ENCODE data around the gene E2F1.
"Not testable (repeated sequence)": the region's sequence is repeated elsewhere in the genome, so short reads cannot be mapped to it uniquely, and the experiment has no call there.

E2F1 gene

DNA sequence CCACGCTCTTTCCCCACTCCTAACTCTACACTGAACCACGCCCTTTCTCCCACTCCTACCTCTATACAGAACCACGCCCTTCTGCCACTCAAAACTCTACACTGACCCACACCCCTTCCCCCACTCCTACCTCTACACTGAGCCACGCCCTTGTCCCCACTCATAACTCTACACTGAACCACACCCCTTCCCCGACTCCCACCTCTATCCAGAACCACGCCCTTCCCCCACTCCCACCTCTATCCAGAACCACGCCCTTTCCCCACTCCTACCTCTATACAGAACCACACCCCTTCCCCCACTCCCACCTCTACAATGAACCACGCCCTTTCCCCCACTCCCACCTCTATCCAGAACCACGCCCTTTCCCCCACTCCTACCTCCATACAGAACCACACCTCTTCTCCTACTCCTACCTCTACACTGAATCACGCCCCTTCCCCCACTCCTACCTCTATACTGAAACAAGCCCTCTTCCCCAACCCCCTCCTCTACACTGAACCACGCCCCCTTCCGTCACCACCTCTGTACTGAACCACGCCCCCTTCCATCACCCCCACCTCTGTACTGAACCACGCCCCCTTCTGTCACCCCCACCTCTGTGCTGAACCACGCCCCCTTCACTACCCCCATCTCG, 23.8 kb upstream of the E2F1 start:
- no peak for DNase-seq

DNA sequence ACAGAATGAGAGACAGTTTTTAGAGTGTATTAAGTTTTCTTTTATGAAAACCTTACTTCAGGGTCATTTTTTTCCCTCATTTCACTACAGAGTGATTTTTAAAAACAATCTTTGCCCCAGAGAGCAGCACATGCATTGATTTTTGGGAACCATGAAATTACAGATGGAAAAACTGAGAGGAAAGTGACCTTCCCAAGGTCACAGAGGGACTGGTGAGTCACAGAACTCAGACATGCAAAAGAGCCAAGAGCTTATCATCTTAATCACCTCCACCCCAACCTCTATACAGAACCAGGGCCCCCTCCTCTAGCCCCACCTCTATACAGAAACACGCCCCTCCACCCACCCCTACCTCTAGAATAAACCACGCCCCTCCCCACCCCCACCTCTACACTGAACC, 23.2 kb upstream of the E2F1 start:
- no peak for DNase-seq

DNA sequence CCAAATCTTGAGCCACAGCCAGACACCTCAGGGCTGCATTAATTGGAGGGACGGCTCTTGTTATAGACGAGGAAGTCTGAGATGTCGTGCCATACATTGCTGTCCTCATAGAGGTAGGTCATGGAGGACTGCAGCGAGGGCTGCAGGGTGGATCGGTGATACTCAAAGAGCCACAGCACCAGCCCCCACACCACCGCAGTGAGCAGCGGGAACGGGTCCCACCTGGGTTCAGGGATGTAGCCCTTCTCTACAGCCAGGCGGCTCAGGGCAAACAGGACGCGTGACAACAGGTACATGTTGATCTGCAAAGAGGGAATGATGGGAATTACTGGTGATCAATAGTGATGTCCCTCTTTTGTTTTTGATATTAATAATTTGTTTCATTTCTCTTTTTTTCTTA, 21.5 kb upstream of the E2F1 start:
- no peak for DNase-seq

DNA sequence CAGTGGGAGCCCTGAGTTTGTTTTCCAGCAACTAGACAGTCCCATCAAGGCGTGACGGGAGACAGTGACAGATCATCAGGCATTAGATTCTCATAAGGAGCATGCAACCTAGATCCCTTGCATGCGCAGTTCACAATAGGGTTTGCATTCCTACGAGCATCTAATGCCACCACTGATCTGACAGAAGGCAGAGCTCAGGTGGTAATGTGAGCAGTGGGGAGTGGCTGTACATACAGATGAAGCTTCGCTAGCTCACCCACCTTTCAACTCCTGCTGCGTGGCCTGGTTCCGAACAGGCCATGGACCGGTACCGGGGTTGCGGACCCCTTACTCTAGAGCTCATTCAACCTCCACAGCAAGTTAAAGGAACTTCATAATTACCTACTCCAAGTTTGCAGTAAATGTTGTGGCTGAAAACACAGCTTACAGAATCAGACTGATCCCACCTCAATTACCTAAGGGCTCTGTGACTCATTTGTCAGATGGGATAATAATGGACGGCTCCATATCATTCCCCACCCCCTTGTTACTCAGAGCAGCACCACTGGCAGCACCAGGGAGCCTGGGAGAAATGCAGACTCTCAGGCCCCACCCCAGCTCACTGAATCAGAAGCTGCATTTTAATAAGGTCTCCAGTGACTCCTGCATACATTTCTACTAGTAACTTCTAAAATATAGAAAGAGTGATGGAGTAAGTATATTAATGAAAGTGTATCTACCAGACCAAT, 18.2 kb upstream of the E2F1 start:
- DNase-seq: no peak

DNA sequence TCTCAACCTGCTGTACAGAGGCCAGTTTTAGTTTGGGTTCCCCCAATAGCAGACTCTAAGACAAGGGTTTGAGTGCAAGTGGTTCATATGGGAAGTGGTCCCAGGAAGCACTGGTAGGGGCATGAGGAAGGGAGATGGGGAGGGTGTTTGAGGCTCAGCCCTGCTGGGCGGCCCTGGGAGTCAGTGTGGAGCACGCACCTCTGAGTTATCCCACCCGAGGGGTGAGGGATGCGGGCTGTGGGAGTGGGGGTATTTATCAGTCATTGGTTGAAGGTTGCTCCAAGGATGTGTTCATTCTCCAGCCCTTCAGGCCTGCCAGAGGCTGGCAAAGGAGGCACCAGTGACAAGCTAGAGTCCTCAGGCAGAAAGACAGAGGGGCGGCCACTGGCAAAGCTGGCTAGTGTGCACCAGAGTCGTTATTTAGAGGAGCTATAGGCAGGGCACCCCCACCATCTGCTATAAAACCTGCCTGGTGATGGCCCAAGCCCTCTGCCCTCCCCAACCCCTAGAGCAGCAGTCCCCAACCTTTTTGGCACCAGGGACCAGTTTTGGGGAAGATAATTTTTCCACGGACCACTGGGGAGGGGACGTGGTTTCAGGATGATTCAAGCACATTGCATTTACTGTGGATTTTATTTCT, 17.4 kb upstream of the E2F1 start:
- no peak for DNase-seq

DNA sequence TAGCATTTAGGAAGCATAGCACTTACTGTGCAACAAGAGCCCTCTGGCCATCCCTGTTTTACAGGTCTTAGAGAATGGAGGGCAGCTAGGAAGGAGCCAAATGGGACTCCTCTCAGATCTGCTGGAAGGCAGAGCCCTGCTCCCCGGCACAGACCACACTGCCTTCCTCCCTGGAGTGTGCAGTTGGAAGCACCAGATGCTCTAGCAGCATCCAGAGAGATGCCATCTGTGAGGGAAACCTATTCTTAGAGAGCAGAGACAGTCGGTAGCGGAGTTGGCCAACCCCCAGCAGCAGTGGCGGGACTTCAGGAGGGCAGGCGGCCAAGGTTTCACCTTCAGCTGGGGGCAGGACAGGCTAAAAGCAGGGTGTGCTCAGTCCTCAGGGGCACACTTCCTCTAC, 16.7 kb upstream of the E2F1 start:
- no peak for DNase-seq

DNA sequence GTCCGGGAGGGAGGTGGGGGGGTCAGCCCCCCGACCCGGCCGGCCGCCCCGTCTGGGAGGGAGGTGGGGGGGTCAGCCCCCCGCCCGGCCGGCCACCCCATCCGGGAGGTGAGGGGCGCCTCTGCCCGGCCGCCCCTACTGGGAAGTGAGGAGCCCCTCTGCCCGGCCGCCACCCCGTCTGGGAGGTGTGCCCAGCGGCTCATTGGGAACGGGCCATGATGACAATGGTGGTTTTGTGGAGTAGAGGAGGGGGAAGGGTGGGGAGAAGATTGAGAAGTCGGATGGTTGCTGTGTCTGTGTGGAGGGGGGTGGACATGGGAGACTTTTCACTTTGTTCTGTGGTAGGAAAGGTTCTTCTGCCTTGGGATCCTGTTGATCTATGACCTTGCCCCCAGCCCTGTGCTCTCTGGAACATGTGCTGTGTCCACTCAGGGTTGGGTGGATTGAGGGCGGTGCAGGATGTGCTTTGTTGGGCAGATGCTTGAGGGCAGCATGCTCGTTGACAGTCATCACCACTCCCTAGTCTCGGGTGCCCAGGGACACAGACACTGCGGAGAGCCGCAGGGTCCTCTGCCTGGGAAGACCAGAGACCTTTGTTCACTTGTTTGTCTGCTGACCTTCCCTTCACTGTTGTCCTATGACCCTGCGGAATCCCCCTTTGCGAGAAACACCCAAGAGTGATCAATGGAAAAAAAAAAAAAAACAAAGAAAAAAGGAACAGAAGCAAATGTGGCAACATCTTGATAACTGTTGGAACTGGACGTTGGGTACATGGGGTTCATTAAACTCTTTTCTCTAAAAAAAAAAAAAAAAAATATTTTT, 15.7 kb upstream of the E2F1 start:
- no peak for DNase-seq

DNA sequence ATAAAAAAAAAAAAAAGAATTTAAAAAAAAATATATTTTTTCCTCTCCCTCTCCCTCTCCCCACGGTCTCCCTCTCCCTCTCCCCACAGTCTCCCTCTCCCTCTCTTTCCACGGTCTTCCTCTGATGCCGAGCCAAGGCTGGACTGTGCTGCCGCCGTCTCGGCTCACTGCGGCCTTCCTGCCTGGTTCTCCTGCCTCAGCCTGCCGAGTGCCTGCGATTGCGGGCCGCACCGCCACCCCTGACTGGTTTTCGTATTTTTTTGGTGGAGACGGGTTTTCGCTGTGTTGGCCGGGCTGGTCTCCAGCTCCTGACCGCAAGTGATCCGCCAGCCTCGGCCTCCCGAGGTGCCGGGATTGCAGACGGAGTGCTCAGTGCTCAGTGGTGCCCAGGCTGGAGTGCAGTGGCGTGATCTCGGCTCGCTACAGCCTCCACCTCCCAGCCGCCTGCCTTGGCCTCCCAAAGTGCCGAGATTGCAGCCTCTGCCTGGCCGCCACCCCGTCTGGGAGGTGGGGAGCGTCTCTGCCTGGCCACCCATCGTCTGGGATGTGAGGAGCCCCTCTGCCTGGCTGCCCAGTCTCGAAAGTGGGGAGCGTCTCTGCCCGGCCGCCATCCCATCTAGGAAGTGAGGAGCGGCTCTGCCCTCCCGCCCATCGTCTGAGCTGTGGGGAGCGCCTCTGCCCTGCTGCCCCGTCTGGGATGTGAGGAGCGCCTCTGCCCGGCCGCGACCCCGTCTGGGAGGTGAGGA, 14.7 kb upstream of the E2F1 start:
- not testable (repeated sequence) for DNase-seq

DNA sequence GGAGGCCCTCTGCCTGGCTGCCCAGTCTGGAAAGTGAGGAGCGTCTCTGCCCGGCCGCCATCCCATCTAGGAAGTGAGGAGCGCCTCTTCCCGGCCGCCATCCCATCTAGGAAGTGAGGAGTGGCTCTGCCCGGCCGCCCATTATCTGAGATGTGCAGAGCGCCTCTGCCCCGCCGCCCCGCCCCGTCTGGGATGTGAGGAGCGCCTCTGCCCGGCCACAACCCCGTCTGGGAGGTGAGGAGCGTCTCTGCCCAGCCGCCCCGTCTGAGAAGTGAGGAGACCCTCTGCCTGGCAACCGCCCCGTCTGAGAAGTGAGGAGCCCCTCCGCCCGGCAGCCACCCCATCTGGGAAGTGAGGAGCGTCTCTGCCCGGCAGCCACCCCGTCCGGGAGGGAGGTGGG, 12.8 kb upstream of the E2F1 start:
- not testable (repeated sequence) for DNase-seq

DNA sequence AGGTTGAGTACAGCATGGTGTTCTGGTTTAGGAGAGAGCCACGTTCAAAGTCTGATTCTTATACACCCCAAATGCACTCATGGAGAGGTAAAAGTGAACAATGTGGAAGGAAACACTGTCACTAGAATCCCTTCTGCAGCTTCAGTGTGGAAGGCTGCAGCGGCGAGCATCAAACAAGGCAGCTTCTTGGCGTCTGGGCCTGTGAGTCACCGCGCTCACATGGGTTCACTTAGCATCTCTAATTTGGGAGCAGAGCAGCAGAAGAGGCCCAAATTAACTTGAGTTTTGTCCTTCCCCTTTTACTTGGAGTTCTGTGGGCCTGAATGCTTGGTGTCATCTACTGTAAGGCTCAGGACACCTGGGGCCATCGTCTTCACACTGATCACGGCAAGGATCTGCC, 10.9 kb upstream of the E2F1 start:
- no peak for DNase-seq

DNA sequence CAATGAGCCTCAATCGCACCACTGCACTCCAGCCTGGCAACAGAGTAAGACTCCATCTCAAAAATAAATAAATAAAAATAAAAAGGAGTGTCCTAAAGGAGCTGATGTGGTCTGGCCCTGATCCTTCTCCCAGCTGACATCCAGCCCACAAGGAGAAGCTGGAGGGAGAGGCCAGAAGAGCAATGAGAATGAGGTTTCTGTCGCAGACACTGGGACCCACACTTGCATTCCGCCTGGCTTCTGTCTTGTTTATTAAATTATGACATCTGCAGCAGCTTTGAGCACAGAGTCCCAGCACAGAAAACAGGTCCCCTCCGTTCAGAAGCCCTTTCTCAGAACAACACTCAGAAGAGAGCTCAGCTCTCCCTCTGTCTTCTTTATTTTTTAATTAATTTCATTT, 10.3 kb upstream of the E2F1 start:
- no peak for DNase-seq

DNA sequence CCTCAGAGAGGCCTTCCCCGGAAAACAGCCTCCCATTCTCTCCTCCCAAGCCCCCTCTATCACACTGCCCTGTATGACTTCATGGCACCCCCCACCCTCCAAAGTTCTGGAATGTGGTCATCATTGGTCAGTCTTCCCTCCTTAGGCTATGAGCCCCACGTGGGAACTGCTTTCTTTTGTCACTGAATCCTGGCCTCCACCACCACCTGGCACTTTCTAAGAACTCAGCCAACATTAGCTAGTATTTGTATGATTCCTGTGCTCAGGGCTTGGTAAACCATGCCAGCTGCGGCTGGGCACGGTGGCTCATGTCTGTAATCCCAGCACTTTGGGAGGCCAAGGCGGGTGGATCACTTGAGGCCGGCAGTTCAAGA, 8.4 kb upstream of the E2F1 start:
- peak; percentile 1 for DNase-seq

DNA sequence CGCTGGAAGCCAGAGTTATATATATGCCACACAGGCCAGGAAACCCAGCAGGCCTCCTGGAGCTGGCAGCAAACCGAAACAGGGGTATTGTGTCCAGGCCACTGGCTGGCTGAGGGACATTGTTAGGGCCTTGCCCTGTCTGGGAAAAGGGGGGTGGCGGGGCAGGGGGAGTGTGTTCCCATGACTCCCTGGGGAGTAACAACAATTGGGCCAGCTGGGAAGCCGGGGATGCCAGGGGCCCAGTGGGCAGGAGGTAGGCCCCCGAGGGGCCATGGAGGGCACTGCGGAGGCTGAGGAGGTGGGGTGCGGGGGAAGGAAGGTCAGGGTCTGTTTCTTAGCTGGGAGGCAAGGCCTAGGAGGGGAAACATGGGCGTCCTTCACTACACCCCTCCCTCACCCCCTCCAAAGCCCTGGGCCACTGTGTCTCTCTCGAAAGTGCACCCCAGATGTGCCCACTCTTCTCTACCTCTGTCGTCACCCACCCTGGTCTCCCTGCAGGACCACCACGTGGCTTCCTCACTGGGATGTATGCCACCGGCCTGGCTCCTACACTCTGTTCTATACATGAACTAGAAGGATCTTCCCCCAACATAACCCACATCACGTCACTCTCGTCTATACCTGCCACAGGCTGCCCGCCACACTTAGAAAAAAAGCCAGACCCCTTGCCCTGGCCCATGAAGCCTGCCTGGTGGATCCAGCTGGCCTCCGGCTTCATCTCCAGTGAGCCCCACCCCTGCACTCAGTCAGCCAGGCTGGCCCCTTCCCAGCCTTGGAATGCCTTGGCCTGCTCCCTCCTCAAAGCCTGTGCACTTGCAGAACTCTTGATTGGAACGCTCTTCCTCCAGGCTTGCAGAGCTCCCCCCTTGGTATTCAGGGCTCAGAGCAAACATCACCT, 7.8 kb upstream of the E2F1 start:
- peak; percentile 83 for DNase-seq

DNA sequence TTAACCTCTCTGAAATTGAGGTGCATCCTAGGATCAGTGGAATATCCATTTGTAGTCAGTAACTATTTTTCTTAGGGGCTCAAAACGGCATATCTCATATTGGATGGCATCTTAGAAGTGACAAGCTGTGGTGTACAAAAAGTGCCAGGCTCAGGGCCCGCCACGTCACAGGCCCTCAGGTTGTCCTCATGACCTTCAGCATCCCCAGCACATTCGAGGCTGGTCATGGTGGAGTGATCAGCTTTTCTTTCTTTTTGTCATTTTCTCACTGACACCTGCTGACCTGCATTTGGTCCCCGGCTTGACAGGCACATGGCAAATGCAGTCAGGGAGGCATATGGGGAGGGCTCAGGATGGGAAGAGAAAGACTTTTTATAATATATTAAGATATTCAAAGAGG, 7.1 kb upstream of the E2F1 start:
- DNase-seq: no peak

DNA sequence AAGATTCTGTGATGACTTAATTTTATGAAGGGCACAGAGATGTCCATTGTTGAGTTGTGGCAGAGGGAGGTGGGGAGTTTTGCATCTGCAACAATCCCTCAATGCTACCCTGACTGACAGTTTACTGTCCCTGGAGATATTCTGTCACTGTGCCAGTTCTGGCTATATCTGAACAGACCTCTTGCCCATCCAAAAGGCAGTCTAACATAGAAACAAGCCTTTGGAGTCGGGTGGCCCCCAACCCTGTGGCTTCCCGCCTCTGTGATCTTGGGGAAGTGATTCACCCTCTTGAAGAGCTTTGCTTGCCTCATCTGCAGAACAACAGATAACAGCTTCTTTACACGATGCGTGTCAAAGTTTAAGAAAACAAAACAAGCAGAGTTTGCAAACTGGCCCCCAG, 3.8 kb upstream of the E2F1 start:
- no peak for DNase-seq

DNA sequence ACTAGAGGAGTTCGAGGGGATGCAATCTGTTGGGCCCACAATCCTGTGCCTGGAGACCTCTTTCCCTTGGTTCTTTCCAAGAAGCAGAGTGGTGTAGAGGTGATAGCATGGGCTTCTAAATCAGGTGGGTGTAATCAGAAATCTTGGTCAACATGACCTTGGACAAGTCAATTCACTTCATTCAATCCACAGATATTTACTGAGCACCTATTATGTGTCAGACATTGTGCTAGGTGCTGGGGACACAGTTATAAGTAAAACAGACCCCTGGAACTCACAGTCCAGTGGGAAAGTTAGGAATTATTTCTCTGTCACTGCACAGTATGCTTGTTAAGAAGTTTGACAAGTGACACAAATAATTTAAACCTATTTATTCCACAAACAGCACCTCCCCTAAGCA, 3.3 kb upstream of the E2F1 start:
- DNase-seq: no peak

DNA sequence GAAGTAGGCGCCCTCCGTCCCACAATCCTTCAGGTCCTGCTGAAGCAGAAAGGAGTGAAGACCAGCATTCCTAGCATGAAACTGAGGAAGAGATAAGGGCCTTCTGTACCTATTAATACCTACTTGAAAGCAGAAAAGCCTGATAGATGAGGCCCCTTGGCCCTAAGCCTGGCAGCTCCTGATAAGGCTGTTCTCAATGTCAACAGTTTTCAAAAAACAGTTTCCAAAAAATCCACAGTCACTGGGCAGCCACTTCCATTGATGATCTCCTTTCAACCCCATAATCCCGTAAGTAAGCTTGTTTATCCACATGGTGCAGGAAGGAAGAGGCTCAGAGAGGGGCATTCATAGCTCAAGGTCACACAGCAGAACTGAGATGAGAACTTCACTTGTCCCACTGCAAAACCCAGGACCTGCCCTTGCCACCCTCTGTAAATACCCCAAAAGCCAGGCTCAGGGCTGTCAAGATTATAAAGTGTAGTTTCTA, 2.8 kb upstream of the E2F1 start:
- DNase-seq: no peak

DNA sequence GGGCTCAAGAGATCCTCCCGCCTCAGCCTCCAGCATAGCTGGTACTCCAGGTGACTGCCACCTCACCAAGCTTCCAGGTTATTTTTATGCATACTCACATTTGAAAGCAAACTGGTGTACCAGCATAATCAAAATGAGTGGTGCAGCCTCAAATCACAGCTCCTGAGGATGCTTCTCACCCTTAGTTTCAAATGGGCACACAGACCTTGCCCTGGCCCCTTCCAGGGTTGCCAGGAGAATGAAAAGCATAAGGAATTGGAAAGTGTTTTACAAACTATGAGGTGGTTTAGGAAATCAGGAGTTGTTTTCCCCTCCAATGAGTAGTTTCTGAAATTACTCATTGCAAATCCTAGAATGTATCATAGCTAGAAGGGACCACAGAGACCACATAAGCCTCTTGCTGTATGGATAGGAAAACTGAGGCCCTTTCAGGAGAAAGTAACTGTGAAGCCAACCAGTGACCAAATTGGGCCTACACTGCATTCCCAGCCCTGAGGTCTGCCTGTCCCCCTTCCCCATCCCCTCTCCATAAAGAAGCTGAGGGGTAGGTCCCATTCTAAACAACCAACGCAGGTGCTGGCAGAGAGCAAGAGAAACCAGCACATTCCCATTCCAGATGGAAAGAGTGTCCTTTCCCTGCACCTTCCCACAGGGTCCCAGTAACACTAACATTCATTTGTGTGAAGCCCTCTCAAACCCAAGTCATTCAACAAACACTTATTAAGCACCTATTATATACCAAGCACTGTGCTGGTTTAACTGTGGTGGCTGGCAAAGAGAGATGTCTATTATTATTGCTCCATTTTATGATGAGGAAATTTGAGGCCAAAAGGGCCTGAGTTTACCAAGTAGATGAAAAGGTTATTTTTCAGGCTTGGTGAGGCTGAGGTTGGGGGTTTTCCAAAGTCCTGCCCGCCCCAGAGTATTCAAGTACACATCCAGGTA, 2.1 kb upstream of the E2F1 start:
- no peak for DNase-seq

DNA sequence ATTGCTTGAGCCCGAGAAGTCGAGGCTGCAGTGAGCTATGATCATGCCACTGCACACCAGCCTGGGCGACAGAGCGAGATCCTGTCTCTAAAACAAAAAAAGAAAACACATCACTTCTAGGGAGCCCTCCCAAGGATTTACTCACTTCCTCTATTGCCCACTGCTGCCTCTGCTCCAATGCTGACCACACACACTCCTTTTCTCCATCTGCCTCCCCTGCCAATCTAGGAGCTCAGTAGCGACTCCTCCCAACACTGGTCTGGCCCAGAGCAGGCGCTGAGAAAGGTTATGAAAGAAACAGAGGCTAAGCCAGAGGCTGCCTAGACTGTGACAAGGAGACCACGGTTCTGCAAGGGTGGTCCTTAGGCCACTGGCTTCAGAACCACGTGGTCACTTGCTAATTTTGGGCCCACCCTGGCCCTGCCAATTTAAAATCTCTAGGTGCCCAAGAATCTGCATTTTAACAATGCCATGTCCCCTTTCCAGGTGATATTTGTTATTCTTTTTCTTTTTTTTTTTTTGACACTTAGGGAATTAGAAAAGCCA, 1.3 kb upstream of the E2F1 start:
- no peak for DNase-seq

DNA sequence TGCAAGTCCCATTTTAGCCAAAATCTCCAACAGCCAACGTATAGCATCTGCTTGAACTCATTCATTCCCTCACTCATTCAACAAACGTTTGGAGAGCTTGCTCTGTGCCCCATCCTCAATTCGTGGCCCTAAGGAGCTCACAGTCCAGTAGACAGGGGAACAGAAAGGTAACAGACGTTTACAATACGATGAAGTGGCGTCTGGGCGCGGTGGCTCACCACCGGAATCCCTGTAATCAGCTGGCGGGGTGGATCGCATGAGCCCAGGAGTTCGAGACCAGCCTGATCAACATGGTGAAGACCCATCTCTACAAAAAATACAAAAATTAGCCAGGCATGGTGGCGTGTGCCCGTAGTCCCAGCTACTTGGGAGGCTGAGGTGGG, 790 bp upstream of the E2F1 start:
- no peak for DNase-seq
